ENCODE data around the gene NPTN.

DNA sequence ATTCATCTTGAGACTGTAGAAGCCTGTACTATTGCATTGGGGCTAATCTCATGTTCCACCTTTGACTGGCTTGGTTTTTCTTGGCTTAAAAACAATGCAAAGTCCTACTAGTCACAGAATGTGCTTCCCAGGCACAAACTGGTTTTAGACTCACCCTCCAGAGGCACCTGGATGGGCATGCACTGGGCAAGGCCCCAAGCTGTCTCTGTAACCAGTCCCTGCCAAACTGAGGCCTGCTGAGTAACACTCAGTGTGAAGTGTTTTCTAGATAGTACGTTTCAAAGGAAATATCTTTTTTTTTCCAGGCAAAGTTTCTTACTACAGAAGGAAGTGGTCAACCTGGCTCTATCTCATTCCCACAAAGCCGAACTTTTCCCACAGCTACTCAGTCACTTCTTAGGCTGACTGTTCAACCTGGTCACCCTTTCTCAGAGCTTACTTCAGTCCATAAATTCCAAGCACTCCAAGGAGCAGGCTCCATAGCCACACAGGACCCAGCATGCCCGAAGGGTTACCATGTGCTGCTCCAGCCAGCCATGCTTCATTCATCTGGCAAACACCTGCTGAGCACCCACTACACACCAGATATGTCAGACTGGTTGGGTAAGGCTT lies 57.4 kb downstream of the NPTN start:
- no peak for TF ChIP-seq TARDBP (IDR thresholded peaks at IDR 0.05)
- TF ChIP-seq FOXA1 (IDR thresholded peaks at IDR 0.05), result no peak
- TF ChIP-seq ZNF384 (IDR thresholded peaks at IDR 0.05), result no peak
- no peak for TF ChIP-seq L3MBTL2 (conservative IDR thresholded peaks at IDR 0.05)
- TF ChIP-seq FOXM1 (IDR thresholded peaks at IDR 0.05; ENCODE audit: borderline replicate concordance), result no peak
- TF ChIP-seq, protein P1, sequence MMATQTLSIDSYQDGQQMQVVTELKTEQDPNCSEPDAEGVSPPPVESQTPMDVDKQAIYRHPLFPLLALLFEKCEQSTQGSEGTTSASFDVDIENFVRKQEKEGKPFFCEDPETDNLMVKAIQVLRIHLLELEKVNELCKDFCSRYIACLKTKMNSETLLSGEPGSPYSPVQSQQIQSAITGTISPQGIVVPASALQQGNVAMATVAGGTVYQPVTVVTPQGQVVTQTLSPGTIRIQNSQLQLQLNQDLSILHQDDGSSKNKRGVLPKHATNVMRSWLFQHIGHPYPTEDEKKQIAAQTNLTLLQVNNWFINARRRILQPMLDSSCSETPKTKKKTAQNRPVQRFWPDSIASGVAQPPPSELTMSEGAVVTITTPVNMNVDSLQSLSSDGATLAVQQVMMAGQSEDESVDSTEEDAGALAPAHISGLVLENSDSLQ (IDR thresholded peaks at IDR 0.05), result no peak
- TF ChIP-seq BHLHE40 (IDR thresholded peaks at IDR 0.05; ENCODE audit: borderline replicate concordance), result no peak

Measured in HEK293T (cell line).